SKM-1 treated with dmso at 0.1 percent for 144 hours (cell line): ENCODE results near the gene GRIN1.

Experiments
- DNase-seq: peaks from one replicate; lab custom pipeline; 2025; ENCODE audit not compliant: unreplicated experiment; lab: John Stamatoyannopoulos, UW

The GRIN1 gene

GRCh38 chr9:137213160-137214060 is 74.5 kb downstream of the GRIN1 start:
- DNase-seq: no peak

GRCh38 chr9:137214620-137215019 is 75.7 kb downstream of the GRIN1 start:
- DNase-seq: no peak

- no peak for DNase-seq
Measured at GRCh38 chr9:137215196-137215986, 76.4 kb downstream of the GRIN1 start.

GRCh38 chr9:137216188-137216965 is 77.4 kb downstream of the GRIN1 start:
- DNase-seq: no peak

GRCh38 chr9:137217276-137218211 is 78.6 kb downstream of the GRIN1 start:
- no peak for DNase-seq

DNA sequence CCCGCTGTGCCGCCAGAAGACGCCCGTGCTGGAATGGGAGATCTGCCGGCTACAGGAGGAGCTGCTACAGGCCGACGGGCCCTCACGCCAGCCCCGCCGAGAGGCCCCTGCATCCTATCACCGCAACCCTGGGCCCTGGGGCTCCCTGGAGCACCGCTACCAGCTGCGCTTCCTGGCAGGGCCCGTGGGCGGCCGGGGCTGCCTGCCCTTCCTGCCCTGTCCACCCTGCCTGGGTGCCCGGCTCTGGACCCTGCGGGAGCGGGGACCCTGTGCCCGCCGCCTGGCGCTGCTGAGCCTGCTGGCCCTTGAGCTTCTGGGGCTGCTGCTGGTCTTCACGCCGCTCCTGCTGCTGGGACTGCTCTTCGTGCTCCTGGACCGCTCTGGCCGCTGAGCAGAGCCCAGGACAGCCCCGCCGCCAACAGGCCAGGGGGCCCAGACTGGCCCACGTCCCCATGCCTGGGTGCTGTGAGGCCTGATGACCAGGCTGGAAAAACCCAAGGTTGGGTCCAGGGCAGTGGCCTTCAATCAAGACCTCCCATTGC is 79.3 kb downstream of the GRIN1 start:
- no peak for DNase-seq
